Caco-2 (cell line): ENCODE results near the gene BCO1. TPM values are rescaled to one million over a fixed set of nuclear protein-coding genes. Genes with fewer than 3 reads are reported as not detected.

ENCODE experiments used
- BruUV-seq: library from RNA; stranded (reverse); fragments of 400-500 nt; replicated peaks from 2 replicates; lab custom pipeline; 2021; lab: Mats Ljungman, UMichigan
- CTCF ChIA-PET: fragments of 300-600 bp; sonication (Branson Sonifier 250); formaldehyde crosslinking; loops from one replicate; lab custom pipeline; 2022; ENCODE audit warnings: antibody characterized with exemption; lab: Charles Lee
- POLR2A ChIA-PET: fragments of 300-600 bp; sonication (Branson Sonifier 250); formaldehyde crosslinking; loops from one replicate; lab custom pipeline; 2022; ENCODE audit warnings: antibody characterized with exemption; lab: Charles Lee
- DNase-seq, 2 experiments: peaks; one replicate each; pipeline versions ENCODE4 v3.0.0 to v3.0.0-alpha.2; 2020 to 2022
- H3K27me3 ChIP-seq: replicated peaks from 2 replicates; pipeline ENCODE4 v1.6.0; 2011; ENCODE audit warnings: low read length; ENCODE audit not compliant: control insufficient read depth, insufficient read depth
- H3K36me3 ChIP-seq: 2 replicates; pipeline ENCODE4 v1.5.1; 2011; ENCODE audit warnings: low read length; ENCODE audit not compliant: control insufficient read depth, insufficient read depth
- H3K4me1 ChIP-seq: fragments of 250-450 bp; sonication (Bioruptor Pico); 2 replicates; pipeline ENCODE4 v1.5.1; 2020; ENCODE audit warnings: mild to moderate bottlenecking
- H3K4me3 ChIP-seq: 2 replicates; pipeline ENCODE4 v1.5.1; 2011; ENCODE audit warnings: low read depth, mild to moderate bottlenecking, control low read depth, low read length
- H3K9me3 ChIP-seq: fragments of 250-450 bp; sonication (Bioruptor Pico); 2 replicates; pipeline ENCODE4 v1.5.1; 2020; ENCODE audit warnings: mild to moderate bottlenecking, moderate library complexity
- H3K27ac Mint-ChIP-seq: one replicate; pipeline ENCODE4 v1.8.0; 2022; ENCODE audit warnings: mixed read lengths; ENCODE audit not compliant: unreplicated experiment
- H3K27me3 Mint-ChIP-seq: one replicate; pipeline ENCODE4 v1.8.0; 2022; ENCODE audit warnings: mixed read lengths; ENCODE audit not compliant: insufficient read depth, unreplicated experiment
- H3K36me3 Mint-ChIP-seq: one replicate; pipeline ENCODE4 v1.8.0; 2022; ENCODE audit warnings: mild to moderate bottlenecking, mixed read lengths; ENCODE audit not compliant: insufficient read depth, unreplicated experiment
- H3K4me1 Mint-ChIP-seq: one replicate; pipeline ENCODE4 v1.8.0; 2022; ENCODE audit warnings: low read depth, mixed read lengths; ENCODE audit not compliant: unreplicated experiment
- H3K4me3 Mint-ChIP-seq: one replicate; pipeline ENCODE4 v1.8.0; 2022; ENCODE audit warnings: mild to moderate bottlenecking, moderate library complexity, mixed read lengths; ENCODE audit not compliant: unreplicated experiment
- H3K9me3 Mint-ChIP-seq: one replicate; pipeline ENCODE4 v1.8.0; 2022; ENCODE audit warnings: mixed read lengths; ENCODE audit not compliant: unreplicated experiment
- CTCF ChIP-seq, 2 experiments: fragments of 200-600 bp in 1 of 2; IDR thresholded peaks; 1 replicate in 1 of 2; 2 replicates in 1 of 2; pipeline versions ENCODE4 v1.5.1 to v1.8.0; 2011 to 2022; ENCODE audit warnings: antibody characterized with exemption in 1 of 2, control low read depth in 1 of 2, inconsistent platforms in 1 of 2, low read depth in 1 of 2, low read length in 1 of 2, mild to moderate bottlenecking in 1 of 2, moderate library complexity in 1 of 2; ENCODE audit not compliant: insufficient read depth in 1 of 2, severe bottlenecking in 1 of 2, unreplicated experiment in 1 of 2
- intact Hi-C: fragments of 100-400 bp; cut with micrococcal nuclease; formaldehyde crosslinking; loops from one replicate; pipeline ENCODE4 v1.10.0; 2022; ENCODE audit not compliant: unreplicated experiment
- total RNA-seq: library from RNA; stranded (reverse); gene quantifications from 2 replicates; pipeline ENCODE4 v1.2.3, GENCODE V29; 2022

BCO1 gene
- total RNA-seq, 1 experiment from 2014 or later = 0.91 TPM

- H3K36me3 Mint-ChIP-seq = peaks cover 13% of the 10 kb centered on the region
- no peak for TF ChIP-seq CTCF (IDR thresholded peaks at IDR 0.05; ENCODE audit: insufficient read depth in 1 of 2, low read depth in 1 of 2, low read length in 1 of 2, severe bottlenecking in 1 of 2, unreplicated experiment in 1 of 2)
- no peak overlapping the region for H3K4me3 ChIP-seq
- H3K27me3 Mint-ChIP-seq = no peaks in the 10 kb centered on the region
- no TSS peak for BruUV-seq
- DNase-seq = no peak
- 0 out of 2 replicates have a peak, but pooled peaks cover 4% of the 10 kb centered on the region for H3K4me1 ChIP-seq
- no peak overlapping the region for H3K4me3 Mint-ChIP-seq
- no peaks in the 10 kb centered on the region for H3K4me1 Mint-ChIP-seq
- ChIA-PET CTCF (interaction anchor here (0.5 kb wide), 1 partner anchor 67 kb away, joined by 3 read pairs; no protein-coding TSS in a partner anchor), POLR2A (no interaction called here)
- no peaks in the 10 kb centered on the region for H3K27me3 ChIP-seq
- H3K9me3 ChIP-seq = no peaks in the 10 kb centered on the region
- no peak overlapping the region for H3K27ac Mint-ChIP-seq
- intact Hi-C loops = no loop called here
- H3K36me3 ChIP-seq = no peaks in the 10 kb centered on the region
- H3K9me3 Mint-ChIP-seq = no peaks in the 10 kb centered on the region
Observed at GRCh38 chr16:81327447-81328196, 89.1 kb downstream of the BCO1 start.

GRCh38 chr16:81329947-81330346, 91.5 kb downstream of the BCO1 start:
- Mint-ChIP-seq H3K27me3 (no peaks in the 10 kb centered on the region), H3K9me3 (no peaks in the 10 kb centered on the region), H3K4me1 (no peaks in the 10 kb centered on the region), H3K27ac (no peak overlapping the region), H3K36me3 (peaks cover 23% of the 10 kb centered on the region), H3K4me3 (no peak overlapping the region)
- H3K27me3 ChIP-seq = no peaks in the 10 kb centered on the region
- DNase-seq = no peak
- no peak for TF ChIP-seq CTCF (IDR thresholded peaks at IDR 0.05; ENCODE audit: insufficient read depth in 1 of 2, low read depth in 1 of 2, low read length in 1 of 2, severe bottlenecking in 1 of 2, unreplicated experiment in 1 of 2)
- no peaks in the 10 kb centered on the region for H3K9me3 ChIP-seq
- H3K36me3 ChIP-seq = no peaks in the 10 kb centered on the region
- intact Hi-C loops = no loop called here
- no TSS peak for BruUV-seq
- ChIA-PET CTCF (no interaction called here), POLR2A (no interaction called here)
- H3K4me1 ChIP-seq = 0 out of 2 replicates have a peak, but pooled peaks cover 4% of the 10 kb centered on the region
- H3K4me3 ChIP-seq = no peak overlapping the region

- ChIA-PET CTCF (no interaction called here), POLR2A (no interaction called here)
- Histone ChIP-seq H3K36me3 (no peaks in the 10 kb centered on the region), H3K9me3 (no peaks in the 10 kb centered on the region), H3K4me1 (no peaks in the 10 kb centered on the region), H3K27me3 (no peaks in the 10 kb centered on the region), H3K4me3 (no peak overlapping the region)
- H3K27me3 Mint-ChIP-seq = no peaks in the 10 kb centered on the region
- intact Hi-C loops = no loop called here
- H3K4me1 Mint-ChIP-seq = no peaks in the 10 kb centered on the region
- no peak for TF ChIP-seq CTCF (IDR thresholded peaks at IDR 0.05; ENCODE audit: insufficient read depth in 1 of 2, low read depth in 1 of 2, low read length in 1 of 2, severe bottlenecking in 1 of 2, unreplicated experiment in 1 of 2)
- DNase-seq = no peak
- H3K4me3 Mint-ChIP-seq = no peak overlapping the region
- BruUV-seq = no TSS peak
- H3K36me3 Mint-ChIP-seq = peaks cover 21% of the 10 kb centered on the region
- H3K9me3 Mint-ChIP-seq = peaks cover 4% of the 10 kb centered on the region
- H3K27ac Mint-ChIP-seq = no peak overlapping the region
Observed at GRCh38 chr16:81333356-81333755, 94.9 kb downstream of the BCO1 start.
